ENCODE data around the gene LYAR.
A peak's percentile ranks its signal among the peaks of the same experiment; 100 is the strongest.

Gene LYAR

DNA sequence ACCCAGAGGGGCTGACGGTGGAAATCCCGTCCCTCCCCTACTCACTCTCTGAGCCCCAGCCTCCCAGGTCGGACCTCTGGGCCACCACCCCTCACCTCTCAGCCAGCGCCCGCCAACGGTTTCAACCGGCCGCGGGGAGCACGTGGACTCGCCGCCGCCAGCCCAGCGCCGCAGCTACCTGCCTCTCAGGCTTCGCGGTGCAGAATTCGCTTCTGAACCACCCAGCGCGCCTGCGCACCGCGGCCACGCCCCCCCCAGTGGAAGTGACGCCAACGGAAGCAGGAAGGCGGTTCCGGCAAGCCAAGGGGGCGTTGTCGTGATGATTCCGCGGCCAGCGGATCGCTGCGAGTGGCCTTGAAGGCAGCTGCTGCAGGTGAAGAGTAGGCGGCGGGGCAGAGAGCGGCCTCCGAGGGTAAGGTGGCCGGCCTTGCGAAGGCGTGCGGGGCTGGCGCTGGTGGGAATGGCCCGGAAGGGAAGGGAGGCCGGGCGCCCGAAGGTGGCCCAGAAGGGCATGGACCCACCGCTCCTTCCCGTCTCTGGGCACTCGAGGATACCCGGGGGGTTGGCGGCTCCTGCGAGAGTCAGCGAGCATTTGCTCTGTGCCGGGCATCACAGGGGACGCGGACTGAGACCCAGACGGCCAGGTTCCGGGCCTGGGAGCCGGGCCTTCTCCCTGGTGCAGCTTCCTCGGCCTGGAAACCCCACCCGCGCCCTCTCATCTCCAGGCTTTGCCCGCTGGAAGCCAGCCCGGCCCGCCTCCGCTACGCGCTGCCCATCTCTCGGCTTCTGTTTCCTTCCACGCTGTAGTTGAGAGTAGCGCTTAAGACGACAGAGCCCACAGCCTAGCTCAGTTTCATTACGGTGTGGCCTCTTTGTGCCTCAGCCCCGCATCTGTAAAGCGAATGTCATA, at the start of gene LYAR, which contains the start of gene ZBTB49:
Gene LYAR (minus strand): TSS at position 214 of the 910 bp plus-strand sequence. CDS start 6,412 bp downstream, outside the sequence.
Gene ZBTB49 (plus strand): TSS at position 311 of the 910 bp plus-strand sequence. CDS start 9,695 bp downstream, outside the sequence.
- peak; percentile 99 for DNase-seq

DNA sequence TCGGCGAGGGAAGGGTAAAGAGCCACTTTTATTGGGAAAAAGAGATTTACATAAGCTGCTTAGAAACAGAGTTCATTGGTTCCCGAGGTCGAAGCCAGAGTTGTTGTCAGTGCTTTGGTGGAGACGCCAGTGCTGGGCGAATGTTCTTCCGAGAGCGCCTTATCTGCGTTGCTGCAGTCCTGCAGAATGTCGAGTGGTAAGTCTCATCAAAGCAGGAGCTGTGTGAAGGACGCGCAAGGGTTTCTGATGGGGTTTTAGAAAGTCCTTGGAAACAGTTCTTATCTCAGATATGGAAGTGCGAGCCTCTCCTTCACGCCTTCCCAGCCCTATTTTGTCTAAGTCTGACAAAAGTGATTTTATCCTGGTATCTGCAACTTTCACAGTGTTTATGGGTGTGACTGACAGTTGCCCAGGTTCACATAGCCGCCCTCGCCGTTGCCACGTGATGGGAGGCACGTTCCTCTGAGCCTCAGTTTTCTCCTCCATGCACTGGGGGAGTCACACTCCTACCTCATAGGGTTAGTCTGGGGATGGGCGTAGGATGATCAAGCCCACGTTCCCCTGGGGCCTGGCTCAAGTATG, 49.6 kb upstream of the LYAR start:
- DNase-seq: no peak

GRCh38 chr4:4338210-4339001, 48.5 kb upstream of the LYAR start:
- DNase-seq: no peak

DNA sequence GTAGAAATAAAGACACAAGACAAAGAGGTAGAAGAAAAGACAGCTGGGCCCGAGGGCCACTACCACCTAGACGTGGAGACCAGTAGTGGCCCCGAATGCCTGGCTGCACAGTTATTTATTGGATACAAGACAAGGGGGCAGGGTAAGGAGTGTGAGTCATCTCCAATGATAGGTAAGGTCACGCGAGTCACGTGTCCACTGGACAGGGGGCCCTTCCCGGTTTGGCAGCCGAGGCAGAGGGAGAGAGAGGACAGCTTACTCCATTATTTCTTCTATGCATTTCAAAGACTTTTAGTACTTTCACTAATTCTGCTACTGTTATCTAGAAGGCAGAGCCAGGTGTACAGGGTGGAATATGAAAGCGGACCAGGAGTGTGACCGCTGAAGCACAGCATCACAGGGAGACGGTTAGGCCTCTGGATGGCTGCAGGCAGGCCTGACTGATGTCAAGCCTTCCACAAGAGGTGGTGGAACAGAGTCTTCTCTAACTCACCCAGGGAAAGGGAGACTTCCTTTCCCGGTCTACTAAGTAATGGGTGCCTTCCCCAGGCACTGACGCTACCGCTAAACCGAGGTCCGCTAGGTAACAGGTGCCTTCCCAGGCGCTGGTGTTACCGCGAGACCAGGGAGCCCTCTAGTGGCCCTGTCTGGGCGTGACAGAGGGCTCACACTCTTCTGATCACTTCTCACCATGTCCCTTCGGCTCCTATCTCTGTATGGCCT, 45.0 kb upstream of the LYAR start:
- DNase-seq: peak; percentile 80

DNA sequence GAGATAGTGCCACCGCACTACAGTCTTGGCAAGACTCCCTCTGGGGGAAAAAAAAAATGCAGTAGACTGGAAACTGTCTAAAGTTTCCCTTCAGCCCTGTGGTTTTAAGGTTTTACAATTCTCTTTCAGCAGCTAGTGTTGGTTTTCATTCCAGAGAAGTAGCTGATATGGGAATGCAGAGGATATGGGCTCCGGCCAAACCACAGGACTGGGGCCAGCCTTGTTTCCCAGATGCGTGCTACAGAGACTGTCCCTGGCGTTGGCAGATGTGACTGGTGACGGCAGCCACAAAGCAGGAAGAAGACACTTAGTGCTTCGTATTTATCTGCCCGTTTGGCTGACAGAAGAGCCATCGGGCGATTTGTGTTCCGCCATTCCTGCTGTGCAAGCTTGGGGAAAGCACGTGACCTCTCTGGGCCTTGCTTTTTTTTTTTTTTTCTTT, 43.3 kb upstream of the LYAR start:
- DNase-seq: no peak

DNA sequence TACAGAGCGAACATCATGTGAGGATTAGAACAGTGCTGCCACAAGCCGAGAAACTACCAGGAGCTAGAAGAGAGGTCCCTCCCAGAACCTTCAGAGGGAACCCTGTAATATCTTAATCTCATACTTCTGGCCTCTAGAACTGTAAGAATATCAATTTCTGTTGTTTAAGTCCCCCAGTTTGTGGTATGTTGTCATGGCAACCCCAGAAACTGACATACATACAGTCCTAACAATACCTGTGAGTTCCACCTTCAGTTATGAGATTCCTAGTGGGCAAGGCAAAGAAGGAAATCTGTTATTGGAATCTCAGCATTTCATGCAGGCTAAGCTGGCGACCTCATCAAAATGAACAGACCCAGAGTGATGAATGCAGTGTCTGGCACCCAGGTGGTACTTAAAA, 42.6 kb upstream of the LYAR start:
- DNase-seq: no peak

DNA sequence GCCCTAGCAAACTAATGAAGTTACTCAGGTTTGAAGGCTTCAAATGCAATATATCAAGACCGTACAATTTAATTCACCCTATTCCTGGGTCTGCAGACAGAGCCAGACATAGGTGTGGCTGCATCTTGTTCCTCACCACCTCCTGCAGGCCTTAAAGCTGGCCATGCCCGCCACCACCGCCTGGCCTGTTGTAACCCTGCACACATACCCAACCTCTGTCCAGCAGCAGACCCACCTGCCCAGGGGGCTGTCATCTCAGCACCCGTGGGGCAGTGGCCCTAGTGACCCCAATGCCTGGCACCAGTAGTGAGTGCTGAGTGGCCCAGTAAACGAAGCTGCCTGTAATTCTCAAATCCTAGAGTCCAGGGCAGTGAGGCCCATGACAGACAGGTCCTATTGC, 40.8 kb upstream of the LYAR start:
- no peak for DNase-seq

GRCh38 chr4:4329496-4329895, 39.5 kb upstream of the LYAR start:
- no peak for DNase-seq

GRCh38 chr4:4328840-4329239, 38.9 kb upstream of the LYAR start:
- DNase-seq: no peak

DNA sequence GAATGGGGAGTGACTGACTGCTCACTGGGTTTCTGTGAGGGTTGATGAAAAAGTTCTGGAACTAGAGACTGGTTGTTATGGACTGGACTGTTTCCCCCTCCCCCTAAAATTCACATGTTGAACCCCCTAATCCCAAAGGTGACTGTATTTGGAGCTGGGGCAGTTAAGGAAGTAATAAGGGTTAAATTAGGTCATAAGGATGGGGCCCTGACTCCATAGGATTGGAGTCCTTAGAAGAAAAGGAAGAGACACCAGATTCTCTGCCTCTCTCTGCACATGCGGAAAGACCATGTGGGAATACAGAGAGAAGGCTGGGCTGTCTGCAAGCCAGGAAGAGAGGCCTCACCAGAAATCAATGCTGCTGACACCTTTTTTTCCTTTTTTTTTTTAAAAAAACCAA, 38.3 kb upstream of the LYAR start:
- no peak for DNase-seq

- DNase-seq: no peak
These were observed 37.7 kb upstream of the LYAR start for GRCh38 chr4:4327652-4328121.

DNA sequence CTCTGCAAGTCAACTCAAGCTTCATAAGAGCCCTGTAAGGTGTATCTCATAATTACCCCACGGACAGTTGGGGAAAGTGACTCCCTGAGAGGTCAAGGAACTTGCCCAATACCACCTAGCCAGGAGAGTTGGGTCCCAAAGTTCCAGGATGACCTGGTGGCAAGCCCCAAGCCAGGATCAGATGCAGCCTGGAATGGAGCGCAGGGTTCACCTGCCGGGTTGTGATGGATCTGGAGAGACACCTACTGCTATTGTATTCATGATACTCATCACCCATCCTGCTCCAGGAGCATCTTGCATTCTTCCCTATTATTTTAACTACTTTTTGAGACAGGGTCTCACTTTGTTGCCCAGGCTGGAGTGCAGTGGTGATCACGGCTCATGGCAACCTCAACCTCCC, 36.2 kb upstream of the LYAR start:
- DNase-seq: no peak

- DNase-seq: no peak
These were observed 35.4 kb upstream of the LYAR start for GRCh38 chr4:4325321-4325720.

- DNase-seq: no peak
These were observed 34.0 kb upstream of the LYAR start for GRCh38 chr4:4323705-4324534.

DNA sequence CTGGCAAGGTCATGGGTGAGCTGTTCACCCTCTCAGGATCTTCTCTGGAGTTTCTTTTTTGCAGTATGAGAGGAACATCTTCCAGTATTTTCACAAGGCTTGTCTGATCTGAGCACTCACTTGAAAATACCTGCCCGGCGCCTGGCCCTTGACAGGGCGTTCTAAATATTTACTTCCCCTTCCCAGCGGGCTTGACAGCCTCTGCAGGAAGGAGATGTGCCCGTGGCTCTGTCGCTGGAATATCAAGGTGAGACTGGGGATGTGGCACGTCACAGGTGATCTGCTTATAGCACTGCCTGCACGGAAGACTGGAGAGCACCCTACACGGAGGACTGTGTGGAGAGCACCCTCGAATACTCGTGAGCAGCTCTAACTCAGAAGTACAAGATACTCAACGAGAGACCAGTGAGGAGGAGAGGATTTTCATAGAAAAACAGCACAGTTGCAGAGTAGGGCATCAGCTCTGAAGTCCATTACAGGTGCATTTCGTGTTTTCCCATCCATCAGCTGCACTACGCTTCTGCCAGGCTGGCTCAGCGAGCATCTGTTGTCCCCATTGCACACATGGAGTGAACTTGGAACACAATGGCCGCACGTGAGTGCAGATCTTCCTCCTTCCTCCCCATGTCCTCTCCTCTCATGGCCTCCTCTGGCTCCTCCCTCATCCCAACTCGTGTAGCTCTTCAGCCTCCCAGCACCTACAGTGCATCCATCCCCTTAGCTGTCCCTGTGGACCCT, 32.2 kb upstream of the LYAR start:
- no peak for DNase-seq

- DNase-seq: no peak
These were observed 31.2 kb upstream of the LYAR start for GRCh38 chr4:4320951-4321714.

- DNase-seq: no peak
These were observed 30.6 kb upstream of the LYAR start for GRCh38 chr4:4320528-4320927.

DNA sequence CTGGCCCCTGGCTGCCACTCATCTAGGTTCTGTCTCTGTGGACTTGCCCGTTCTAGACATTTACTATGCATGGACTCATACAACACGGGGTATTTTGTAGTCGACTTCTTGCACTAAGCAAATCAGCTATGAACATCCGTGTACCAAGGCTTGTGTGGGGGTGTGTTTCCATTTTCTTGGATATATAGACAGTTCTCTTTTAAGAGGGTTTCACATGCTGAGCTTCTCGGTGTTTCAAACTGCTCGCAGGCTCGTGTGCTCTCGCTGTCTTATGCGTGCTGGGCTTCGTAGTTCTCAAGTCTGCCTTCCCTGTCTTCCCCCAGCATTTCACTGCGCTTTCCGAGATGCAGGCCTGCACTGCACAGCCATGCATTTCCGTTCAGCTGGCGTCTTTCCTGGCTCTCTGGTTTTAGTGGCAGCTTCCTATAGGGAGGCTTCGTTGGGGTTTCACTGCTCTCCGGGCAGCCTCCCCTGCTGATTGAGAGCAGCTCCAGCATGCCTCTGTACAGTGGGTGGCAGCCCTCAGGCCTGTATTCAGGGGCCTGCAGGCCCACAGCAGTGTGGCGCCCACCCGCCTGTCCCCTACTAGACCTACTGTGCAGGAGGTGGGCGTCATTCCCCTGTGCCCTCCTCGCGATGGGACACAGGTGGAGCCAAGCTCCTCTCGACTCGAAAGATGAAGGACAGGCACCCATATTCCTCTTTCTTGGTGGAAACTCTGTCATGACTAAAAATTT, 27.7 kb upstream of the LYAR start:
- no peak for DNase-seq

DNA sequence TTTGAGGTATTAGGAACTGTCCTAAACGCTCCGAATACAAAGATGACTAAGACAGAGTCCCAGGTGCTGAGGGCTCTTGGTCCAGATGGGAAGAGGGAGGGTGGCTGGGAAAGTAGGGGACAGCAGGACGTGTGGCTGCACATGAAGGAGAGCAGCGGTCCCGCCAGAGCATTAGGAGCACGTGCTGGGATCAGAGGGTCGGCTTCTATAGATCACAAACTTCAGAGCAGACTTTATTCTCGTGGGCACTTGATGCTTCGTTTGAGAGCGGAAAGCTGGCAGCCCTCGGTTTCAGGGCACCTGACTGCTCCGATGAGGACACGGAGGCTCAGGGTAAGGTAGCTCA, 26.2 kb upstream of the LYAR start:
- DNase-seq: no peak

Measured in activated CD8-positive, alpha-beta memory T cell treated with anti-CD3 and anti-CD28 coated beads, Interleukin-2, amount 50 U/mL, for 48 hours (primary cell).